NCI-H146 (cell line): ENCODE data around the gene MGST2.

Experiments used
- DNase-seq: peaks from one replicate; lab custom pipeline; 2025; lab: John Stamatoyannopoulos, UW

MGST2 gene

GRCh38 chr4:139740121-139740520 lies 74.5 kb downstream of the MGST2 start:
- no peak for DNase-seq

GRCh38 chr4:139740531-139741041 lies 75.0 kb downstream of the MGST2 start:
- DNase-seq = no peak

DNA sequence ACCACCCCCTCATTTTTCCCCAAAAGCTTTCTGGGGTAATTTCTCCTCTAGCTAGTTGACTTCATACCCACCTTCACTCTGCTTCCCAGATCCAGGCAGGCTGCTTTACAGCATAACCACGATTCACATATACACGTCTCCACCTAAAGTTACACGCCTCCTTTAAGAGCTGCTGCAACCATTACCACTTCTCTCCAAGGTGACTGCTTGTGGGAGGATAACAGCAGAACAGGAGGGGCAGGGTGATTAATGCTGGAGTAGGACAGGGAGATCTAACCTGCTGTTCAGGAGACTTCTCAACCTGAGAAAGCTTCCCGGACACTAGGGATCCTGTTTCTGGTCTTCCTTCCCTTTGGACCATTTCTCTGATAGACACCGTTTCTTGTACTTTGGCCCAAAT lies 77.4 kb downstream of the MGST2 start:
- no peak for DNase-seq

GRCh38 chr4:139744232-139744631 lies 78.6 kb downstream of the MGST2 start:
- DNase-seq = no peak

GRCh38 chr4:139745111-139745639 lies 79.6 kb downstream of the MGST2 start:
- DNase-seq = no peak

- peak; percentile 13 for DNase-seq
These were observed 81.0 kb downstream of the MGST2 start for GRCh38 chr4:139746431-139747171.

DNA sequence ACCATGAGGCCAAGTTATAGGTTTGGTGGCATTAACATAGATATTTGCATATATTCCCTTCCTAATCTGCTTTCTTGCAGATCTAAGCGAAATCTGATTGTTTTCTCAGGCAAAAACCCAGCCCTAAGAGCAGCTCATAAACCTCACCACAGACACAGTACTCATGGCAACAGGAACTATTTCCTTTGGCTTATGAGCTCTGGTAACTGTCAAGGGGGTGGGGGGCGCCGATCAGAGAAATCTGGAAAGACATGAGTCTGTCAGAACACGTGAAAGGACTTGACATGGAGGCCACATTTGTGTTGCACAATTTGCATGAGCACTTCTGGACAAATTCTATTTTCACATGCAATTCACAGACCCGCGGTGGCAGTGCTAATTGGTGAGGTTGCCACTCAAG lies 83.7 kb downstream of the MGST2 start:
- DNase-seq = no peak

DNA sequence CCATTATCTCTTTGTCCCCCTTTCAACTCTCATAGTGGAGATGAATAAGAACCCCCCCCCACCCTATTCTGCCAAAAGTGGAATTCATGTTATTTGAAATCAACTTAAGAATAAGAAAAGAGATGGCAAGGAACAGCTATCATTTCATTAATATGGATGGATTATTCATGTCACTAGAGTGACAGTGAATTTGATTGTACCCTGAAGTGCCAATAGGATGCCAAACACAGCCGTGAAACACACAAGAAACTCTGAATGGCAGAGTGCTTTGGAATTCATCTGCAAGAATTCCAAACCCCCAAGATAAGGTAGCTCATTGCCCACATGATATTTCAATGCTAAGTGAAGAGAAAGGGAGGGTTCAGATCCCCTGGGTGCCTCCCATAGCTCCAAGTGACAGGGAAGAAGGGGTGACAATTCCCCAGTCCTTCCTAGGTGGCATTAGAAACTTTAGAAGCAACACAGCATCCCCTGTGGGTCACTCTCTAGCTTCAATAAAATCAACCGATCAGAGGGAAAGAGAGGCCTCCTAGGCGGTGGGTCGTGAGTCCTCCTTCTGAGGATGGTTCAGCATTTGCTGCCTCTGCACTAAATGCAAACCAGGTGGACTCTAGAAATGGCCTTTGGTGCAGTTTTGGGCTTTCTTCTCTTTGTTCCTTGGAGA lies 84.3 kb downstream of the MGST2 start:
- DNase-seq = no peak

DNA sequence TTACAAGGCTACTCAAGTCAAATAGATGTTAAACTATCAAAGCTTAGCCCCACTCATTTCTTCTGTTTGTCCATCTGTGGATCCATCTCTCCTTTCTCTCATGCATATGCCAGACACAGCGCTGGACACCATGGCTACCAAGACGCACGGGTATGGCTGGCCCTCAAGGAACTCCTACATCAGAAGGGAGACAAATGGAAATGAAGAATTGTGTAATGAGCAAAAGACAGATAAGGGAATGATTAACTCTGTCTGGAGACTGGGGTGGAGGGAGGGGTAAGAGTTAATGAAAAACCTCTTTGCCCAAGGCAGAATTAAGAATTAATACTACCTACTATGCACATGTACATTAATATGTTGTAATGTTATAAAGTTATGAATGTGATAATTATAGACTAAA lies 88.1 kb downstream of the MGST2 start:
- no peak for DNase-seq
